ENCODE measurements around the gene SMARCA2. TPM values are rescaled to one million over a fixed set of nuclear protein-coding genes. Genes with fewer than 3 reads are reported as not detected.

SMARCA2 gene
- total and polyA plus RNA-seq, 9 donors, result 78.4 to 149 (median 95.6) TPM

- H3K27me3 ChIP-seq (ENCODE audit: control insufficient read depth, insufficient read depth, low read length), result no peaks in the 10 kb centered on the region
- H3K4me3 ChIP-seq (ENCODE audit: low read length), result no peak overlapping the region
- H3K27ac ChIP-seq (ENCODE audit: low read length), result no peak overlapping the region
- no peaks in the 10 kb centered on the region for H3K36me3 ChIP-seq (ENCODE audit: control insufficient read depth, insufficient read depth, low read length)
- 80% methylated on average over 1 of the region's 3 CpGs for WGBS (ENCODE audit: insufficient coverage)
- no peak for DNase-seq
- peaks cover 17% of the 10 kb centered on the region for H3K4me1 ChIP-seq (ENCODE audit: control insufficient read depth, insufficient read depth, low read length)
- no peaks in the 10 kb centered on the region for H3K9me3 ChIP-seq (replicated peaks; ENCODE audit: control insufficient read depth, low read depth, low read length)
These were observed 218.1 kb downstream of the SMARCA2 start for GRCh38 chr9:2233274-2233673.

- Histone ChIP-seq H3K36me3 (ENCODE audit: control insufficient read depth, insufficient read depth, low read length) (no peaks in the 10 kb centered on the region), H3K4me1 (ENCODE audit: control insufficient read depth, insufficient read depth, low read length) (peaks cover 17% of the 10 kb centered on the region), H3K27me3 (ENCODE audit: control insufficient read depth, insufficient read depth, low read length) (no peaks in the 10 kb centered on the region), H3K4me3 (ENCODE audit: low read length) (no peak overlapping the region), H3K9me3 (replicated peaks; ENCODE audit: control insufficient read depth, low read depth, low read length) (no peaks in the 10 kb centered on the region), H3K27ac (ENCODE audit: low read length) (peak overlapping the region; percentile 53)
- WGBS (ENCODE audit: insufficient coverage), result 67% methylated on average over 5 of the region's 5 CpGs
- DNase-seq, result peak; percentile 54
These were observed 219.3 kb downstream of the SMARCA2 start for GRCh38 chr9:2234371-2234893.

GRCh38 chr9:2235623-2236022 lies 220.5 kb downstream of the SMARCA2 start:
- H3K4me3 ChIP-seq (ENCODE audit: low read length), result no peak overlapping the region
- no peaks in the 10 kb centered on the region for H3K36me3 ChIP-seq (ENCODE audit: control insufficient read depth, insufficient read depth, low read length)
- H3K4me1 ChIP-seq (ENCODE audit: control insufficient read depth, insufficient read depth, low read length), result peaks cover 17% of the 10 kb centered on the region
- WGBS (ENCODE audit: insufficient coverage), result no CpG with 5 or more reads among the region's 5 CpGs
- H3K27ac ChIP-seq (ENCODE audit: low read length), result no peak overlapping the region
- no peaks in the 10 kb centered on the region for H3K9me3 ChIP-seq (replicated peaks; ENCODE audit: control insufficient read depth, low read depth, low read length)
- no peaks in the 10 kb centered on the region for H3K27me3 ChIP-seq (ENCODE audit: control insufficient read depth, insufficient read depth, low read length)
- DNase-seq, result no peak

- Histone ChIP-seq H3K9me3 (replicated peaks; ENCODE audit: control insufficient read depth, low read depth, low read length) (no peaks in the 10 kb centered on the region), H3K4me1 (ENCODE audit: control insufficient read depth, insufficient read depth, low read length) (peaks cover 20% of the 10 kb centered on the region), H3K27ac (ENCODE audit: low read length) (no peak overlapping the region), H3K36me3 (ENCODE audit: control insufficient read depth, insufficient read depth, low read length) (no peaks in the 10 kb centered on the region), H3K27me3 (ENCODE audit: control insufficient read depth, insufficient read depth, low read length) (no peaks in the 10 kb centered on the region), H3K4me3 (ENCODE audit: low read length) (no peak overlapping the region)
- DNase-seq, result no peak
- no CpG with 5 or more reads among the region's 3 CpGs for WGBS (ENCODE audit: insufficient coverage)
These were observed 221.7 kb downstream of the SMARCA2 start for GRCh38 chr9:2236850-2237249.

- 2% methylated on average over 13 of the region's 15 CpGs for WGBS (ENCODE audit: insufficient coverage)
- Histone ChIP-seq H3K9me3 (replicated peaks; ENCODE audit: control insufficient read depth, low read depth, low read length) (peaks cover 4% of the 10 kb centered on the region), H3K27me3 (ENCODE audit: control insufficient read depth, insufficient read depth, low read length) (no peaks in the 10 kb centered on the region), H3K27ac (ENCODE audit: low read length) (peak overlapping the region; percentile 69), H3K4me1 (ENCODE audit: control insufficient read depth, insufficient read depth, low read length) (peaks cover 14% of the 10 kb centered on the region), H3K36me3 (ENCODE audit: control insufficient read depth, insufficient read depth, low read length) (no peaks in the 10 kb centered on the region), H3K4me3 (ENCODE audit: low read length) (peak overlapping the region; percentile 46)
- peak; percentile 88 for DNase-seq
These were observed 226.3 kb downstream of the SMARCA2 start for GRCh38 chr9:2241461-2241835.

DNA sequence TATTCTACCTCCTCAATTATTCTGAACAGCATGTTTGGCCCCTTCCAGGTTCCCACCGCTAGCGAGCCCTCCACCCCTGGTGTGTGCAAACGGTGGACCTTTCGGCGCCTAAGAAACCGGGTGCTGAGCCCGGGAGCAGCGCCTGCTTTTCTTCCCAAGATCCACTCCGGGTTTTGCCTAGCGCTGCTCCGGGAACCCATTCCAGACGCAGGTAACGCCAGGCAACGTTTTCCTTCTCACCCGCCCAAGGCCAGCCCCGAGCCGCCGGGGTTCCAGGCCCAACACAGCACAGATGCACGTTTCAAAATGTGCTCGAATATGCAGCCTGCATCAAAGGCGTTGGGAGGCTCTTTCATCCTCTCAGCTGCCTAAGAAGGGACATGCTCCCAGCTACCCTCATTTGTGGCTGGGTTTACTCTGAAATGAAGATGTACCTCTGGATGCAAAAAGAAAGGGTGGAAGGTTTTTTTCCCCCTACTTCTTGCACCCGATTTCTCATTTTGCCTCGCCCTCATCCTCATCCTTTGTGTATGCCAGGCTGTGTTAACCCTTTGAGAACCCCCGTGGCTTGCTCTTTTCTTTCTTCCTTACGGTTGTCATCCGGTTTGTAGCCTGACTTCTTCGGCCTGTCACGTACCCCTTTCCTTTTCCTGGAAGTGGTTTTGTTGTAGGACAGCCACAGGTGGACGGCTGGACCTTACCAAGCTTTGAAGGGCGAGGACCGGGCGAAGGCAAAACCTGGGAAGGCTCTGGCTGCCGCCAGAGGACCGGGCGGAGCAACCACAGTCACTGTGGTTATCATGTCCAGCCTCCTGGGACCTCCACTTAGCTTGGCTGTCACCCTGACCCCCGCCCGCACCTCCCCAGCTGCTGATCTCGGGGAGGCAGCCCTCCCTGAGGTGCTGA lies 226.9 kb downstream of the SMARCA2 start:
- H3K27ac ChIP-seq (ENCODE audit: low read length), result peak overlapping the region; percentile 85

GRCh38 chr9:2242831-2243330 lies 227.7 kb downstream of the SMARCA2 start:
- 46% methylated on average over 11 of the region's 11 CpGs for WGBS (ENCODE audit: insufficient coverage)
- H3K4me3 ChIP-seq (ENCODE audit: low read length), result no peak overlapping the region
- no peaks in the 10 kb centered on the region for H3K27me3 ChIP-seq (ENCODE audit: control insufficient read depth, insufficient read depth, low read length)
- peaks cover 4% of the 10 kb centered on the region for H3K9me3 ChIP-seq (replicated peaks; ENCODE audit: control insufficient read depth, low read depth, low read length)
- peak; percentile 39 for DNase-seq
- H3K27ac ChIP-seq (ENCODE audit: low read length), result no peak overlapping the region
- H3K4me1 ChIP-seq (ENCODE audit: control insufficient read depth, insufficient read depth, low read length), result peaks cover 14% of the 10 kb centered on the region
- no peaks in the 10 kb centered on the region for H3K36me3 ChIP-seq (ENCODE audit: control insufficient read depth, insufficient read depth, low read length)

More for the DNA sequence above, 226.9 kb downstream of the SMARCA2 start:
- H3K36me3 ChIP-seq (ENCODE audit: control insufficient read depth, insufficient read depth, low read length), result no peaks in the 10 kb centered on the region
- H3K27me3 ChIP-seq (ENCODE audit: control insufficient read depth, insufficient read depth, low read length), result no peaks in the 10 kb centered on the region
- peak overlapping the region; percentile 46 for H3K4me3 ChIP-seq (ENCODE audit: low read length)
- H3K9me3 ChIP-seq (replicated peaks; ENCODE audit: control insufficient read depth, low read depth, low read length), result peaks cover 4% of the 10 kb centered on the region
- WGBS (ENCODE audit: insufficient coverage), result under 1% methylated on average over 28 of the region's 38 CpGs
- peak; percentile 97 for DNase-seq
- peaks cover 14% of the 10 kb centered on the region for H3K4me1 ChIP-seq (ENCODE audit: control insufficient read depth, insufficient read depth, low read length)
